22Rv1 (cell line): ENCODE results near the gene C10orf71.

Source experiments
- CTCF ChIP-seq: fragments of 450-650 bp; IDR thresholded peaks from 2 replicates; pipeline ENCODE4 v1.5.1; 2017; ENCODE audit warnings: mild to moderate bottlenecking
- ZFX ChIP-seq: fragments of 450-650 bp; IDR thresholded peaks from 2 replicates; pipeline ENCODE4 v1.6.1; 2017; ENCODE audit warnings: antibody characterized with exemption, borderline replicate concordance

DNA sequence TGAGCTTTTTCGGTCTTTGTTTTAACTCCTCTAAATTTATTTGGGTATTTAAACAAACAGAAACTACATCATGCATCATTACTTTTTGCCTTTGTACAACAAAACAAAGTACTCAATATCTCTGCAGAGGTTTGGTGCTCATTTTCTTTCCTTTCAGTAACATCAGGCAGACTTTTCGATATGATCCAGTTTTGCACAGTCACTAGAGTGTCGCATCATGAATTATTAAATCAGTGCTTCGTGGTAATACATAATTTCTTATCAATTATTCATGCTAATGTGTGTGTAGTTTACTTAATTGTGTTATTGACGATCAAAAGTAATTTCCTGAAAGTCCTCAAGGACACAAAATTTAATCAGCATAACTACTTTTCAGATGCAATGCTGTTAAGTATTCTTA lies 65.1 kb downstream of the C10orf71 start:
- TF ChIP-seq CTCF = no peak
- TF ChIP-seq ZFX = no peak
